Endothelial cell of umbilical vein (primary cell): ENCODE measurements around the gene ANKRD27. TPM values are rescaled to one million over a fixed set of nuclear protein-coding genes. Genes with fewer than 3 reads are reported as not detected.

ENCODE experiments used
- BruUV-seq: library from RNA; stranded (reverse); fragments of 400-500 nt; replicated peaks from 2 replicates; lab custom pipeline; 2021; lab: Mats Ljungman, UMichigan
- CTCF ChIA-PET: fragments of 300-600, 350-600 bp; sonication (Branson Sonifier 250); formaldehyde crosslinking; loops from one replicate; lab custom pipeline; 2021; ENCODE audit warnings: antibody characterized with exemption, inconsistent platforms; lab: Charles Lee
- POLR2A ChIA-PET: fragments of 300-600, 350-600 bp; sonication (Branson Sonifier 250); formaldehyde crosslinking; loops from one replicate; lab custom pipeline; 2021; ENCODE audit warnings: antibody characterized with exemption, inconsistent platforms; lab: Charles Lee
- DNase-seq: peaks from one replicate; pipeline ENCODE4 v3.0.0-alpha.2; 2011; ENCODE audit warnings: low read depth, low spot score
- FAIRE-seq: peaks from 2 replicates; lab custom pipeline; 2011; peaks lifted over from hg19 to GRCh38; lab: Jason Lieb, UNC
- H2AFZ ChIP-seq: 2 replicates; pipeline ENCODE4 v1.6.0; 2012; ENCODE audit warnings: low read depth, low read length, control low read depth, inconsistent platforms
- H3K27ac ChIP-seq: 2 replicates; pipeline ENCODE4 v1.5.1; 2011; ENCODE audit warnings: low read depth, mild to moderate bottlenecking, control low read depth, low read length, moderate library complexity; ENCODE audit not compliant: insufficient read depth
- H3K27me3 ChIP-seq, 2 experiments: 2 replicates each; pipeline versions ENCODE4 v1.6.0 to v1.6.1; 2011; ENCODE audit warnings: low read length in 2 of 2, mixed read lengths in 1 of 2; ENCODE audit not compliant: control insufficient read depth in 2 of 2, insufficient read depth in 2 of 2
- H3K36me3 ChIP-seq, 2 experiments: 2 replicates in 1 of 2; 3 replicates in 1 of 2; pipeline ENCODE4 v1.5.1; 2011; ENCODE audit warnings: low read length in 2 of 2, mild to moderate bottlenecking in 1 of 2, moderate library complexity in 1 of 2; ENCODE audit not compliant: control insufficient read depth in 2 of 2, insufficient read depth in 2 of 2; ENCODE audit errors: extremely low read depth in 1 of 2
- H3K4me1 ChIP-seq: 3 replicates; pipeline ENCODE4 v1.5.1; 2011; ENCODE audit warnings: mild to moderate bottlenecking, low read length; ENCODE audit not compliant: control insufficient read depth, insufficient read depth; ENCODE audit errors: extremely low read depth
- H3K4me2 ChIP-seq: 2 replicates; pipeline ENCODE4 v1.6.1; 2011; ENCODE audit warnings: low read length, control low read depth, mixed read lengths; ENCODE audit not compliant: insufficient read depth
- H3K4me3 ChIP-seq, 3 experiments: fragments of 200-600 bp in 1 of 3; sonication (generic), shearing (Covaris generic) in 1 of 3; replicated peaks in 1 of 3; 2 replicates each; pipeline ENCODE4 v1.5.1; 2011 to 2016; ENCODE audit warnings: control low read depth in 3 of 3, low read length in 3 of 3, mild to moderate bottlenecking in 2 of 3, inconsistent platforms in 1 of 3, low read depth in 1 of 3, moderate library complexity in 1 of 3; ENCODE audit not compliant: insufficient read depth in 1 of 3
- H3K79me2 ChIP-seq: 2 replicates; pipeline ENCODE4 v1.6.0; 2012; ENCODE audit warnings: low read length, inconsistent platforms; ENCODE audit not compliant: control insufficient read depth, insufficient read depth
- H3K9ac ChIP-seq: replicated peaks from 2 replicates; pipeline ENCODE3; 2011; ENCODE audit warnings: low read length, control low read depth; ENCODE audit not compliant: insufficient read depth; ENCODE audit errors: extremely low read depth
- H3K9me1 ChIP-seq: replicated peaks from 3 replicates; pipeline ENCODE4 v1.6.0; 2011; ENCODE audit warnings: mild to moderate bottlenecking, low read length; ENCODE audit not compliant: control insufficient read depth, insufficient read depth; ENCODE audit errors: extremely low read depth
- H3K9me3 ChIP-seq: replicated peaks from 2 replicates; pipeline ENCODE4 v1.5.1; 2012; ENCODE audit warnings: low read length, inconsistent platforms; ENCODE audit not compliant: control insufficient read depth, insufficient read depth
- H4K20me1 ChIP-seq: replicated peaks from 2 replicates; pipeline ENCODE3; 2011; ENCODE audit warnings: mild to moderate bottlenecking, low read length; ENCODE audit not compliant: control insufficient read depth, insufficient read depth; ENCODE audit errors: extremely low read depth
- CTCF ChIP-seq, 2 donors: IDR thresholded peaks; 1 replicate in 1 of 2; 2 replicates in 1 of 2; pipeline ENCODE4 v1.5.1; 2011; ENCODE audit warnings: low read length in 2 of 2, mild to moderate bottlenecking in 2 of 2, moderate library complexity in 2 of 2, control low read depth in 1 of 2, inconsistent platforms in 1 of 2, low read depth in 1 of 2; ENCODE audit not compliant: insufficient read depth in 1 of 2; ENCODE audit errors: extremely low read depth in 1 of 2
- EZH2 ChIP-seq: IDR thresholded peaks from 2 replicates; pipeline ENCODE4 v1.6.1; 2012; ENCODE audit warnings: borderline replicate concordance, low read depth, mild to moderate bottlenecking, moderate library complexity, low read length, inconsistent platforms; ENCODE audit not compliant: severe bottlenecking
- FOS ChIP-seq: IDR thresholded peaks from 2 replicates; pipeline ENCODE4 v1.6.1; 2011; ENCODE audit warnings: mild to moderate bottlenecking, low read length, moderate library complexity, borderline replicate concordance; ENCODE audit not compliant: insufficient read depth
- GATA2 ChIP-seq: IDR thresholded peaks from 2 replicates; pipeline ENCODE4 v1.7.0; 2011; ENCODE audit warnings: low read depth, mild to moderate bottlenecking, moderate library complexity, mixed read lengths, low read length; ENCODE audit not compliant: insufficient read length, insufficient read depth
- JUN ChIP-seq: IDR thresholded peaks from 2 replicates; pipeline ENCODE4 v1.6.1; 2011; ENCODE audit warnings: borderline replicate concordance, low read depth; ENCODE audit not compliant: insufficient read length, insufficient read depth
- MYC ChIP-seq: IDR thresholded peaks from one replicate; pipeline ENCODE4 v1.6.1; 2011; ENCODE audit warnings: mild to moderate bottlenecking, low read depth, low read length
- POLR2A ChIP-seq: IDR thresholded peaks from 2 replicates; pipeline ENCODE4 v1.6.1; 2012; ENCODE audit warnings: low read depth, mild to moderate bottlenecking, control low read depth, low read length
- POLR2AphosphoS5 ChIP-seq: IDR thresholded peaks from 2 replicates; pipeline ENCODE4 v1.6.1; 2012; ENCODE audit warnings: low read depth, mild to moderate bottlenecking, control low read depth, low read length, moderate library complexity; ENCODE audit not compliant: insufficient read depth
- dilution Hi-C: fragments of 300-500 bp; cut with MboI; formaldehyde crosslinking; loops from one replicate; pipeline ENCODE4 v1.15.0; 2019; ENCODE audit warnings: low sequenced_read_pairs; ENCODE audit not compliant: extremely low pct_ligation_motif_present
- intact Hi-C: fragments of 100-400 bp; cut with micrococcal nuclease; formaldehyde crosslinking; loops from one replicate; pipeline ENCODE4 v1.10.0; 2022
- polyA plus RNA-seq, 4 experiments: library from polyadenylated mRNA; depleted of rRNA in 3 of 4; stranded (reverse) in 3 of 4; unstranded in 1 of 4; fragments of >200 nt; gene quantifications; 2 replicates each; pipeline versions ENCODE4 v1.2.1 to v1.2.3, GENCODE V29; 2011 to 2012; ENCODE audit warnings: missing spikeins in 1 of 4
- total RNA-seq: library from RNA; stranded (reverse); gene quantifications from 2 replicates; pipeline ENCODE4 v1.2.3, GENCODE V29; 2021
- TF ChIP-seq, protein P1 (sequence below): IDR thresholded peaks from 2 replicates; pipeline ENCODE4 v1.6.1; 2011; ENCODE audit not compliant: insufficient read depth, insufficient read length

The ANKRD27 gene
- total and polyA plus RNA-seq, 2 donors (not counting 3 experiments of a cell fraction or from before 2014, with no cell fraction given), result 18.3 to 37.4 TPM

- H3K9me1 ChIP-seq, result no peaks in the 10 kb centered on the region
- no peak overlapping the region for H3K4me3 ChIP-seq
- H3K79me2 ChIP-seq, result no peaks in the 10 kb centered on the region
- no peak overlapping the region for H3K9ac ChIP-seq
- FAIRE-seq (no peak), DNase-seq (no peak)
- H3K4me2 ChIP-seq, result no peak overlapping the region
- TF ChIP-seq POLR2A (no peak), MYC (no peak), CTCF (IDR thresholded peaks at IDR 0.05; ENCODE audit: extremely low read depth in 1 of 2, insufficient read depth in 1 of 2, low read depth in 1 of 2, low read length in 2 of 2) (no peak), EZH2 (no peak), POLR2AphosphoS5 (no peak), JUN (no peak), GATA2 (no peak), FOS (no peak)
- TF ChIP-seq, protein P1, sequence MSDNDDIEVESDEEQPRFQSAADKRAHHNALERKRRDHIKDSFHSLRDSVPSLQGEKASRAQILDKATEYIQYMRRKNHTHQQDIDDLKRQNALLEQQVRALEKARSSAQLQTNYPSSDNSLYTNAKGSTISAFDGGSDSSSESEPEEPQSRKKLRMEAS, result no peak
- no peak overlapping the region for H2AFZ ChIP-seq
- no peaks in the 10 kb centered on the region for H4K20me1 ChIP-seq
- peaks cover 9 to 19% of the 10 kb centered on the region in 2 experiments for H3K36me3 ChIP-seq
- no peaks in the 10 kb centered on the region for H3K4me1 ChIP-seq
- no TSS peak for BruUV-seq
- H3K9me3 ChIP-seq, result no peaks in the 10 kb centered on the region
- ChIA-PET POLR2A (no interaction called here), CTCF (no interaction called here)
- no peak overlapping the region for H3K27ac ChIP-seq
- dilution Hi-C loops (no loop called here), intact Hi-C loops (no loop called here)
- no peaks in the 10 kb centered on the region for H3K27me3 ChIP-seq
Observed at GRCh38 chr19:32606289-32606688, 68.7 kb downstream of the ANKRD27 start.
